ENCODE results near the gene URI1. TPM values are rescaled to one million over a fixed set of nuclear protein-coding genes. Genes with fewer than 3 reads are reported as not detected.

URI1 gene
- total RNA-seq, 1 donor from 2014 or later, result 58.4 TPM

GRCh38 chr19:30006207-30006606 lies 64.2 kb downstream of the URI1 start:
- no peak for TF ChIP-seq CTCF (IDR thresholded peaks at IDR 0.05; ENCODE audit: unreplicated experiment)
- Mint-ChIP-seq H3K36me3 (ENCODE audit: insufficient read depth) (peaks cover 25% of the 10 kb centered on the region), H3K4me1 (ENCODE audit: low read depth) (peaks cover 16% of the 10 kb centered on the region), H3K27ac (no peak overlapping the region), H3K4me3 (ENCODE audit: low read depth) (no peak overlapping the region), H3K9me3 (ENCODE audit: low read depth) (peaks cover 4% of the 10 kb centered on the region), H3K27me3 (no peaks in the 10 kb centered on the region)
- DNase-seq (ENCODE audit: low spot score, unreplicated experiment), result no peak

GRCh38 chr19:30008169-30008568 lies 66.1 kb downstream of the URI1 start:
- Mint-ChIP-seq H3K27ac (no peak overlapping the region), H3K9me3 (ENCODE audit: low read depth) (no peaks in the 10 kb centered on the region), H3K27me3 (no peaks in the 10 kb centered on the region), H3K36me3 (ENCODE audit: insufficient read depth) (peaks cover 24% of the 10 kb centered on the region), H3K4me1 (ENCODE audit: low read depth) (peaks cover 11% of the 10 kb centered on the region), H3K4me3 (ENCODE audit: low read depth) (no peak overlapping the region)
- TF ChIP-seq CTCF (IDR thresholded peaks at IDR 0.05; ENCODE audit: unreplicated experiment), result no peak
- no peak for DNase-seq (ENCODE audit: low spot score, unreplicated experiment)

- Mint-ChIP-seq H3K36me3 (ENCODE audit: insufficient read depth) (peaks cover 24% of the 10 kb centered on the region), H3K27me3 (no peaks in the 10 kb centered on the region), H3K27ac (no peak overlapping the region), H3K9me3 (ENCODE audit: low read depth) (no peaks in the 10 kb centered on the region), H3K4me1 (ENCODE audit: low read depth) (peaks cover 6% of the 10 kb centered on the region), H3K4me3 (ENCODE audit: low read depth) (no peak overlapping the region)
- DNase-seq (ENCODE audit: low spot score, unreplicated experiment), result no peak
- TF ChIP-seq CTCF (IDR thresholded peaks at IDR 0.05; ENCODE audit: unreplicated experiment), result no peak
Measured at GRCh38 chr19:30009013-30009412, 67.0 kb downstream of the URI1 start.

GRCh38 chr19:30011051-30011578 lies 69.1 kb downstream of the URI1 start:
- DNase-seq (ENCODE audit: low spot score, unreplicated experiment), result no peak
- Mint-ChIP-seq H3K4me3 (ENCODE audit: low read depth) (no peak overlapping the region), H3K9me3 (ENCODE audit: low read depth) (no peaks in the 10 kb centered on the region), H3K27me3 (no peaks in the 10 kb centered on the region), H3K36me3 (ENCODE audit: insufficient read depth) (peaks cover 21% of the 10 kb centered on the region), H3K4me1 (ENCODE audit: low read depth) (no peaks in the 10 kb centered on the region), H3K27ac (no peak overlapping the region)
- TF ChIP-seq CTCF (IDR thresholded peaks at IDR 0.05; ENCODE audit: unreplicated experiment), result no peak

GRCh38 chr19:30014770-30015169 lies 72.7 kb downstream of the URI1 start:
- no peaks in the 10 kb centered on the region for H3K4me1 Mint-ChIP-seq (ENCODE audit: low read depth)
- no peaks in the 10 kb centered on the region for H3K27me3 Mint-ChIP-seq
- no peak for TF ChIP-seq CTCF (IDR thresholded peaks at IDR 0.05; ENCODE audit: unreplicated experiment)
- no peak overlapping the region for H3K27ac Mint-ChIP-seq
- no peaks in the 10 kb centered on the region for H3K9me3 Mint-ChIP-seq (ENCODE audit: low read depth)
- peaks cover 17% of the 10 kb centered on the region for H3K36me3 Mint-ChIP-seq (ENCODE audit: insufficient read depth)
- DNase-seq (ENCODE audit: low spot score, unreplicated experiment), result no peak
- H3K4me3 Mint-ChIP-seq (ENCODE audit: low read depth), result no peak overlapping the region
